Neuron (in vitro differentiated cells): ENCODE data around the gene AGBL5.

Experiments used
- H2AFZ ChIP-seq: one replicate; pipeline ENCODE4 v1.6.1; 2013; ENCODE audit warnings: low read depth, mild to moderate bottlenecking, inconsistent platforms, low read length, moderate library complexity
- H3K27me3 ChIP-seq: one replicate; pipeline ENCODE4 v1.6.1; 2013; ENCODE audit warnings: low read length; ENCODE audit not compliant: insufficient read depth
- H3K36me3 ChIP-seq: one replicate; pipeline ENCODE4 v1.6.1; 2013; ENCODE audit warnings: low read length; ENCODE audit not compliant: insufficient read depth
- H3K4me1 ChIP-seq: one replicate; pipeline ENCODE4 v1.6.1; 2013; ENCODE audit warnings: low read length; ENCODE audit not compliant: insufficient read depth
- H3K4me3 ChIP-seq: 2 replicates; pipeline ENCODE4 v1.5.1; 2013; ENCODE audit warnings: mild to moderate bottlenecking, low read length, moderate library complexity
- H3K9me3 ChIP-seq: one replicate; pipeline ENCODE4 v1.6.1; 2013; ENCODE audit warnings: low read length

Gene AGBL5

DNA sequence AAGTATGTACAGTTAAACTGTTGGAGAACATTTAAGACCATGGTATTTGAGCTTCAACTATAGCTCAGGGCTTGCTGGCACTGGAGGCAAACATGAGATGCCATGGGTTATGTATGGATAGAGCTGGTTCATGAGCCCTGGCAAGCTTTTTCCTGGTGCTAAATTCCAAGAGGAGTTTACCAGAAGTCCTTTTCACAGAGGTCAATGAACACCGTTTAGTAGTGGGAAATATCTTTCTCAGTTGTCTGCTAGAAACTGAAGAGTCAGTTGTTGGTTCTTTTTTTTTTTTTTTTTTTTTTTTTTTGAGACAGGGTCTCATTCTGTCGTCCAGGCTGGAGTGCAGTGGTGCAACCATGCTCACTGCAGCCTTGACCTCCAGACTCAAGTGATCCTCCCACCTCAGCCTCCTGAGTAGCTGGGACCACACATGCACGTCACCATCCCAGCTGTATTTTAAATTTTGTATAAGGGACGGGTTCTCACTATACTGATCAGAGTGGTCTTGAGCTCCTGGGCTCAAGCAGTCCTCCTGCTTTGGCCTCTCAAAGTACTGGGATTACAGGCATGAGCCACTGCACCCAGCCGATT lies 36.4 kb downstream of the AGBL5 start:
- Histone ChIP-seq H3K36me3 (no peaks in the 10 kb centered on the region), H3K9me3 (no peaks in the 10 kb centered on the region), H3K27me3 (no peaks in the 10 kb centered on the region), H3K4me3 (peak overlapping the region; percentile 89), H2AFZ (no peak overlapping the region), H3K4me1 (peaks cover 10% of the 10 kb centered on the region)

DNA sequence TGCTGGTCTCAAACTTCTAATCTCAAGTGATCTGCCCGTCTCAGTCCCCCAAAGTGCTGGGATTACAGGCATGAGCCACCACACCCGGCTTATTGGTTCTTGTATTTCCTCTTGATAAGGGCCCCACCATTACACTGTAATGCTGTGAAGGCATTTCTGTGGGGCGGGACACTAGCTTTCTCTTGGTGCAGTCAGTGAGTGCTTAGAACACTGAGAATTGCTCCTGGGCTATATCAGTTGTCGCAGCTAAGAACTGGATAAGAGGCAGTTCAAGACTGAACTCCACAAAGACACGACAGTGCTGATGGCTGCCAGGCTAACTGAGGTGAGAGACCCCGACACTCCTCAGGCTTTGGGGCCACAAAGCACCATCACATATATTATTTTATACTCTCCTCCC lies 37.2 kb downstream of the AGBL5 start:
- H3K36me3 ChIP-seq, result no peaks in the 10 kb centered on the region
- no peaks in the 10 kb centered on the region for H3K9me3 ChIP-seq
- no peaks in the 10 kb centered on the region for H3K27me3 ChIP-seq
- no peak overlapping the region for H2AFZ ChIP-seq
- H3K4me1 ChIP-seq, result peaks cover 10% of the 10 kb centered on the region
- no peak overlapping the region for H3K4me3 ChIP-seq

DNA sequence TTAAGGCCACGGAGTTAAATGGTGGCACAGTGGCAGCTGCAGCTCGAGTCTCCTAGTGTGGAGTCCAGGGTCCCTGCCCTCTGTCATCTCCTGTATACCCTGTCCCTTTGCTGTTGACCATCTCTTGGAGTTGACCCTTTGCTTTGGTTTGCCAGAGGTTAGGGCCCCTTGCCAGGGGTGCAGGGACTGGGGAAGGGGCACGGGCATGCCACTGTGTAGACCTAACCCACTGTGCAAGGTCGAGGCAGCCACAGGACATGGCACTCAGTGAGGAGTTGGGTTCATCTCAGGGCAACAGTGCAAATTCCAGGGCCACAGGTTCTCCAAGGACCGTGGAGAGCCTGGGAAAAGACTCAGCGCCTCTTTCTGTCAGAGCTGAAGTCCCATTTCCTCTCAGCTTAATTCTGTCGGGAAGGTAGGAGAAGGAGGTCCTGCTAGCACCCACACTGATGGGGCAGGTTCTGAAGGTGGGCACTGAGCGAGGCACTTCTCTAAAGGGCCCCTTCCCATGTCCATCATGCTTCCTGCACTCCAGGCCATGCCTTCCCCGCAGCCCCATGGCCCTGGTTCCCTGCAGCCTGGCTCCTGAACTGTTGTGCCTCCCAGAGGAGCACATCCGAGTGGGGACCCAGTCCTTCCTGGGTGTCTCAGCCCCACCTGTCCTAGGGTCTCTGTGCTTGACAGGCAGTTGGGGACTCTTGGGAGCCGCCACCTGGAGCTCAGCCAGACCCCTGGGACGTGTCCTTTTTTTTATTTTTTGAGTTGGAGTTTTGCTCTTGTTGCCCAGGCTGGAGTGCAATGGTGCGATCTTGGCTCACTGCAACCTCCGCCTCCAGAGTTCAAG lies 37.9 kb downstream of the AGBL5 start:
- no peaks in the 10 kb centered on the region for H3K27me3 ChIP-seq
- no peak overlapping the region for H3K4me3 ChIP-seq
- H3K9me3 ChIP-seq, result no peaks in the 10 kb centered on the region
- peaks cover 10% of the 10 kb centered on the region for H3K4me1 ChIP-seq
- no peaks in the 10 kb centered on the region for H3K36me3 ChIP-seq
- no peak overlapping the region for H2AFZ ChIP-seq

DNA sequence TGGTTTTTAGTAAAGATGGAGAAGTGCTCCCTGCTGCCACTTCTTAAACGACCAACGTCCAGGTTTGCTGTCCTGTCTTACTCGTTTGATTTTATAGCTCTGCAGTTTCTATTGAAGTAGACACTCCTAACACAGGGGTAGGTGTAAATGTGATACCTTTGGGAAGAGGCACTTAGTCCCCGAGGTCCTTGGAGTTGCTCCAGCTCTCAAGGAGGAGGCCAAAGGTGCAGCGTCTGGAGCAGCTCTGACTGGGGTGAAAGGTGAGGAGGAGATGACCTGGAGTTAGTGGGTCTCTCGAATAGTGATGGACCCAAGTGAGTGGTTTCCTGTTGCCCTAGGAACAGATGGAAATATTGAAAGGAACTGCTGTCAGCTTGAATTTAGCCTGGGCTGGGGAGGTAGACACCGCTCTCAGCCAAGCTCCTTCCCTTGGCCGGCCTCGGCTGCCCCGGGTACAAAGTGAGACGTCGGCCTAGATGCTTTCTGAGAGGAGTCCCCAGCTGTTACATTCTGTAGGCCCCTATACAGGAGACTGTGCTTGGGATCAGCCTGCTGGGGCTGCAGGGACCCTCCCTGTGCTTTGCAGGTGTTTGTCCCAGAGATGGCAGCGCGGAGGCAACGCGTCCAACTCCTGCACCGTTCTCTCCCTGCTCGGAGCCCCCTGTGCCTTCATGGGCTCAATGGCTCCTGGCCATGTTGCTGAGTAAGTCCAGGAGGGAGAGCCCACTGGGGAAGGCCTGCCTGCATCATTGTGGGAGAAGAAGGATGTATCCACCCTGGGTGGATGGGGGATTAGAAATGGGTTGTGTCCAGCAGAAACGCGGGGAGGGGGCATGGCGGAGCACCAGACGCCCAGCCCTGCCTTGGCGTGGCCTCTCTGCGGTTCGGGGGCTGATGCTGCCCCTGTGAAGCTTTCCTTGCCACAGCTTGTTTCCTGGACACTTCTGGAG lies 40.6 kb downstream of the AGBL5 start:
- Histone ChIP-seq H3K4me3 (no peak overlapping the region), H3K4me1 (peaks cover 4% of the 10 kb centered on the region), H2AFZ (no peak overlapping the region), H3K9me3 (no peaks in the 10 kb centered on the region), H3K36me3 (no peaks in the 10 kb centered on the region), H3K27me3 (no peaks in the 10 kb centered on the region)

DNA sequence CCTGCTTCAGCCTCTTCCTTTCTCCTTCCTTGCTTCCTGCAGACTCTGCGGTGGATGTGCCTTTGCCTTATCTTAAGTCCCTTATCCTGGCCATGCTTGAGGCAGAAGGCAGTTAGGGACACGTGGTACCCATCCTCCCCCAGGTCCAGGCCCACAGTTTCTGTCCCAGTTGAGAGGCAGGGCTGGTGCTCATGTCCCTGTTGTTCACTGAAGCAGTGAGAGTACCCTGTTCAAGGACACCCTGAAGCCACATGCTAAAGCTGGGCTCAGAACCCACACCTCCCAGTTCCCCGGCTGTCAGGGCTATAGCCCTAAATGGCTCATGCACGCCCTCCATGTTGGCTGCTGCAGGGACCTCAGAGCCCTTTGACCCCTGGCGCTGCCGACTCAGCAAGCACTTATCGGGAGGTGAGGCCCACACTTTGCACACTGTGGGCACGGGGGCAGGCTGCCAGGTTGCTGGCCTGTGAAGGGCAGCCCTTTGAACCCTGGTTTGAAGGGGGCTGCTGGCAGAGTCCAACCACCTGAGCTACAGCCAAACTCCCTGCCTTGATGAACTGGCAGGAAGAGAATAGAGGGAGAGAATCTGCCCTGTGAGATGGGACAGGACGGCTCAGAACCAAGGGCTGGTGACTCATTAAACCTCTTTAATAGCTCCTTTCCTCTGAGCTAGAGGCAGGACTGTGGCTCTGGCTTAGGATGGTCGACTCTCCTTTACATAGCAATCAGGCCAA lies 41.4 kb downstream of the AGBL5 start:
- Histone ChIP-seq H3K9me3 (no peaks in the 10 kb centered on the region), H3K27me3 (no peaks in the 10 kb centered on the region), H3K36me3 (no peaks in the 10 kb centered on the region), H3K4me3 (no peak overlapping the region), H3K4me1 (no peaks in the 10 kb centered on the region), H2AFZ (no peak overlapping the region)

DNA sequence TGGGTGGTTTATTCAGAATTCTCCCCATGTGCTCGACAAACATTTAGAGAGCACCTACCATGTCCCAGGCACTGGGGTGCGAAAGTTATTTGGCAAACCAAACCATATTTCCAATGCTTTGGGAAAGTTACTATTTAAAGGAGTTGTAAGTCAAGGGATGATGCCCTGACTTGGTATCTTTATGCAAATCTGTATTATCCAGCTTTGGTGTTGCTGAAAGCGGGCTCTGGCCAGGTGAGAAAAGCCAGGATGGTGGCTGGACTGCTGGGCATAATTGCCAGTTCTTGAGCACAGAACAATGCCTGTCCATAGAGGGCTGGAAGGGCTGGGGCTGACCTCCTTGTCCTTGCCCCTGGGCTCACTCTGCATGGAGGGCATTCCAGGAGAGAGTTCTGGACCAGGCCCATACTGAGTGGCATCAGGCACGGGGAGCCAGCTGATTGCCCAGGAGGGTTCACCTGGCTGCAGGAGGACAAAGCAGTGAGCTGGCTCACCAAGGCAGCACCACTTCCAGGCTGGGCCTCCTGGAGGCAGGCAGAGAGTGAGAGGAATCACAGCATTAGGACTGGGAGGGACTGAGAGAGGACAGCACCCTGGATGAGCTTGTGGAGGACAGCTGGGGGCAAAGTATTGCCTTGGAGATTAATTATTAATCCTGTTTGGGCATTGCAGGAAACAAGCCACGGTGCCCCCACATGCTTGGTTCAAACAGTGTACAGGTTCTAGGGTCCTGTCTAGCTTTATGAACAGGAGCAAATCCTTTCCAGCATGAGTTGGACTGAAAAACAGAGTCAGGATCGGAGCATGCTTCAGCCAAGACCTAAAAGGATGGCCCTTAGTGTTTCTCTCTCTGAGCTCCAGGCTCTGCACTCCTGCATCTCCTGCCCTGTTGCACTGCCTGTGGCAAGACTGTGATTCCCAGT lies 42.2 kb downstream of the AGBL5 start:
- Histone ChIP-seq H2AFZ (no peak overlapping the region), H3K9me3 (no peaks in the 10 kb centered on the region)

DNA sequence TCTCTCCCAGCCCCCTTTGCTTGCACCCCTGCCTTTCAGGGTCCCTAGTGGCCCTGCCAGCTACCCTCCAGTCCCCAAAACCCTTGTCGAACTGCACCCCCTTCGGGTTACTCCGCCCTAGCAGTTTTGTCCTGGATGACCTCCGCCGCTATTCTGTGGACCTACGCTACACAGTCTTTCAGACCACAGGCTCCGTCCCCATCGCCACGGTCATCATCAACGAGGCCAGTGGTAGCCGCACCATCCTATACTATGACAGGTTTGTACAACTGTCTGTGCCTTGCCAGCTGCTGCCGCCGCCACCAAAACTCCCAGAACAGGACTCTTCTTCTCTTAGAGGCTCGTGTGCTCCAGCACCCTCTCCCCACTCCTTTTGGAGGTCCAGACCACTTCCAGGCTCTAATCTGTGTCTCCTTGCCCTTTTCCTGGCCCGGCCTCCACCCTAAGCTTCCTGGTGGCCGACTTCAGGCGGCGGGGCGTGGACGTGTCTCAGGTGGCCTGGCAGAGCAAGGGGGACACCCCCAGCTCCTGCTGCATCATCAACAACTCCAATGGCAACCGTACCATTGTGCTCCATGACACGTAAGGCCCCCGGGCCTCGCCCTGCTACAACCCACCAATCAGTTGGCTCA lies 43.0 kb downstream of the AGBL5 start:
- Histone ChIP-seq H3K27me3 (no peaks in the 10 kb centered on the region), H3K4me1 (no peaks in the 10 kb centered on the region), H3K4me3 (no peak overlapping the region), H3K9me3 (no peaks in the 10 kb centered on the region), H2AFZ (no peak overlapping the region), H3K36me3 (no peaks in the 10 kb centered on the region)

More for the DNA sequence above, 42.2 kb downstream of the AGBL5 start:
- Histone ChIP-seq H3K4me3 (no peak overlapping the region), H3K36me3 (no peaks in the 10 kb centered on the region), H3K27me3 (no peaks in the 10 kb centered on the region), H3K4me1 (no peaks in the 10 kb centered on the region)

DNA sequence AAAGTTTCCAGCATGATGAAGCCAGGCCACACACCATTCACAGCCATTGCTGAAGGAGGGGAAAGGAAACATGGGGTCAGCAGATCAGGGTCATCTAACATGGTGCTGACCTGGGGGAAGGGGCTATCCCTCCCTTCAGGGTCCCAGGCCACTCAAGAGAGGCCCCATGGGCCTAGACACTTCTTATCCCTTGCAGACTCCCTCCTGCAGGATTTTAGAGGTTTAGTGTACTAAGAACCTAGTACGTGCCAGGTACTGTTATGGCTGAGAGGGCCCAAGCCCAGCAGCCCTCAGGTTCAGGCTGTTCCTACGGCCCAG lies 43.9 kb downstream of the AGBL5 start:
- Histone ChIP-seq H2AFZ (no peak overlapping the region), H3K4me3 (no peak overlapping the region), H3K9me3 (no peaks in the 10 kb centered on the region), H3K27me3 (no peaks in the 10 kb centered on the region), H3K36me3 (no peaks in the 10 kb centered on the region), H3K4me1 (no peaks in the 10 kb centered on the region)

DNA sequence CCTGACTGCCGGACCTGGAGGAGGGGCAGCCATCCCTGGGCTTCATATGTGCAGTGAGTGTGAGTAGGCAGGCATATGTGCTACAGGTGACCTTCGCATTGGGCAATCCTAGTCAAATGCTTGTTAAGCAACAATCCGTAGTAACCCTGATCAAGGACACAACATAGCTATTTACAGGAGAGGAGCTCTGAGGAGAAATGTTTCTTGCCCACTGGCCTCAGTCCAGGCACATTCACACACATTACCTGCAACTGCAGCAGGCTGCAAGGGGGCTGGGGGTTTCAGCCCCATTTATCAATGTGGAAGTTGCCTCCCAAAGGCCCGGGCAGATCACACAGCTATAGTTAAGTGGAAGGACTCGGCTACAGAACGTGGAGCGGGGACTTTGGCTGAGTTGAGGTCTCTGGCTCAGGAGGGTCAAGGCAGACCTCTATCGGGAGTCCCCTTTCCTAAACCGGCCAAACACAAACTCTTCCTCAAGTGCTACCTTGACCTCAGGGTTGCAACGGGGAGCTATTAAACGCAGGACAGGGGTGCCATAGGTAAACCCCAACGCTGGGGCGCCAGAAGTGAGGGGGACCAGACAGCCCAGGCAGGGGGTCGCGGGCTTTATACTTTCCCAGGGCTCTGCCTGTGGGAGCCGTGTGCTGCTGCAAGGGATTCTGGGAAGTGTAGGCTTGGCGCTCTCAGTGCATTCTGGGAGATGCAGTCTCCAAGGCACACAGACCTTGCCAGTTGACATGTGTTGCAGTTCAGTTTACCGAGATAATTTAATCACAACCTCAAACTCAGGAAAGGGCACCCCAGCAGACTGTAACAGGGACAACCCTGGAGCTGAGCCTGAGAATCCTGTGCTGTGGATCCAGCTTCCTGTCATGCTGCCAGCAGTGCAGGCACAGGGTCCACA lies 44.5 kb downstream of the AGBL5 start:
- no peak overlapping the region for H3K4me3 ChIP-seq
- H3K36me3 ChIP-seq, result no peaks in the 10 kb centered on the region
- no peaks in the 10 kb centered on the region for H3K27me3 ChIP-seq
- H2AFZ ChIP-seq, result peak overlapping the region; percentile 52
- no peaks in the 10 kb centered on the region for H3K4me1 ChIP-seq
- no peaks in the 10 kb centered on the region for H3K9me3 ChIP-seq

DNA sequence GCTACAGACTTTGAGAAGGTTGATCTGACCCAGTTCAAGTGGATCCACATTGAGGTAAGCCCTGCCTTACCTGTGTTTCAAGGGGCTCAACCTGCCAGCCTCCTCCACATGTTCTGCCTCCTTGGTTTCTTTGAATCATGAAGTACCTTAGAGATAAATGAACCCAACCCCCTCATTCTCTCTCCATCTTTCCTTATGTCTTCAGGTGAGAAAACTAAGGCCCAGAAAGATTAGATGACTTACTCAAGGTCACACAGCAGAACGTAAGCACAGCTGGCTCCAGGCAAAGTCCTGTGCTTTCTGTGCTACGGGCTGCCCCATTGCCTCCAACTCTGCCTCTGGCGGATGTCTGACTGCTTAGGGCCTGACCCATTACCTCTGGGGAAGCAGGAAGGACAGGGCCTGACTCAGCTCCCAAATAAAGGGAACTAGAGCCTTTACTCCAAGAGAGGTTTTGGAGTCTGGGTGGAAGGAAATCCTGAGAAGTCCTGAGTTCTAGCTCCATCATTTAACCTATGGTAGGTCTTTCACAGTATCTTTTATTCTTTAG lies 45.4 kb downstream of the AGBL5 start:
- H3K9me3 ChIP-seq, result no peaks in the 10 kb centered on the region
- no peak overlapping the region for H2AFZ ChIP-seq
- H3K27me3 ChIP-seq, result no peaks in the 10 kb centered on the region
- no peaks in the 10 kb centered on the region for H3K4me1 ChIP-seq
- H3K4me3 ChIP-seq, result no peak overlapping the region
- H3K36me3 ChIP-seq, result no peaks in the 10 kb centered on the region

DNA sequence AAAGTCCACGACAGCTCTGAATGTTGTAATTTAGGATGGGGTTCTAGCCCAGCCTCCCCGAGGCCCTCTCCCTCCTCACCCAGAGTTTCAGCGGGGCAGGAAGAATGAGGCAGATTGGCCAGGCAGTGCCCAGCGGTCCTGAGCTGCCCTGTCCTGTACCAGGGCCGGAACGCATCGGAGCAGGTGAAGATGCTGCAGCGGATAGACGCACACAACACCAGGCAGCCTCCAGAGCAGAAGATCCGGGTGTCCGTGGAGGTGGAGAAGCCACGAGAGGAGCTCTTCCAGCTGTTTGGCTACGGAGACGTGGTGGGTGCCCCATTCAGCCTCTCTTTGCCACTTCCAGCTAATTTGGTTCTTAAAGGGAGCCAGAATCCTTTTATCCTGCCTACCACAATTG lies 45.9 kb downstream of the AGBL5 start:
- no peaks in the 10 kb centered on the region for H3K4me1 ChIP-seq
- H3K4me3 ChIP-seq, result no peak overlapping the region
- no peak overlapping the region for H2AFZ ChIP-seq
- no peaks in the 10 kb centered on the region for H3K36me3 ChIP-seq
- H3K9me3 ChIP-seq, result no peaks in the 10 kb centered on the region
- H3K27me3 ChIP-seq, result no peaks in the 10 kb centered on the region
